Measurements from ENCODE around the gene CORO2A. TPM values are rescaled to one million over a fixed set of nuclear protein-coding genes. Genes with fewer than 3 reads are reported as not detected.

CORO2A gene
- total and polyA plus RNA-seq, 8 donors = 0.20 to 1.3 (median 0.60) TPM

- WGBS, 2 donors = 83% methylated on average over 8 of the region's 8 CpGs
- DNase-seq (no peak), FAIRE-seq (no peak), ATAC-seq (peak in 1 of 4 donors; percentile 22)
- Histone ChIP-seq H3K27me3 (no peaks in the 10 kb centered on the region), H3K27ac (no peak overlapping the region), H3K4me1 (peaks cover 4 to 6% (median 4%) of the 10 kb centered on the region in 3 donors), H3K36me3 (no peaks in the 10 kb centered on the region), H3K9me3 (no peaks in the 10 kb centered on the region), H3K4me3 (no peak overlapping the region)
- intact Hi-C loops (cut with DNase I) = no loop called here
- TF ChIP-seq, protein P1, sequence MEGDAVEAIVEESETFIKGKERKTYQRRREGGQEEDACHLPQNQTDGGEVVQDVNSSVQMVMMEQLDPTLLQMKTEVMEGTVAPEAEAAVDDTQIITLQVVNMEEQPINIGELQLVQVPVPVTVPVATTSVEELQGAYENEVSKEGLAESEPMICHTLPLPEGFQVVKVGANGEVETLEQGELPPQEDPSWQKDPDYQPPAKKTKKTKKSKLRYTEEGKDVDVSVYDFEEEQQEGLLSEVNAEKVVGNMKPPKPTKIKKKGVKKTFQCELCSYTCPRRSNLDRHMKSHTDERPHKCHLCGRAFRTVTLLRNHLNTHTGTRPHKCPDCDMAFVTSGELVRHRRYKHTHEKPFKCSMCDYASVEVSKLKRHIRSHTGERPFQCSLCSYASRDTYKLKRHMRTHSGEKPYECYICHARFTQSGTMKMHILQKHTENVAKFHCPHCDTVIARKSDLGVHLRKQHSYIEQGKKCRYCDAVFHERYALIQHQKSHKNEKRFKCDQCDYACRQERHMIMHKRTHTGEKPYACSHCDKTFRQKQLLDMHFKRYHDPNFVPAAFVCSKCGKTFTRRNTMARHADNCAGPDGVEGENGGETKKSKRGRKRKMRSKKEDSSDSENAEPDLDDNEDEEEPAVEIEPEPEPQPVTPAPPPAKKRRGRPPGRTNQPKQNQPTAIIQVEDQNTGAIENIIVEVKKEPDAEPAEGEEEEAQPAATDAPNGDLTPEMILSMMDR (IDR thresholded peaks at IDR 0.05) = no peak
These were observed 49.4 kb downstream of the CORO2A start for GRCh38 chr9:98142925-98143481.

DNA sequence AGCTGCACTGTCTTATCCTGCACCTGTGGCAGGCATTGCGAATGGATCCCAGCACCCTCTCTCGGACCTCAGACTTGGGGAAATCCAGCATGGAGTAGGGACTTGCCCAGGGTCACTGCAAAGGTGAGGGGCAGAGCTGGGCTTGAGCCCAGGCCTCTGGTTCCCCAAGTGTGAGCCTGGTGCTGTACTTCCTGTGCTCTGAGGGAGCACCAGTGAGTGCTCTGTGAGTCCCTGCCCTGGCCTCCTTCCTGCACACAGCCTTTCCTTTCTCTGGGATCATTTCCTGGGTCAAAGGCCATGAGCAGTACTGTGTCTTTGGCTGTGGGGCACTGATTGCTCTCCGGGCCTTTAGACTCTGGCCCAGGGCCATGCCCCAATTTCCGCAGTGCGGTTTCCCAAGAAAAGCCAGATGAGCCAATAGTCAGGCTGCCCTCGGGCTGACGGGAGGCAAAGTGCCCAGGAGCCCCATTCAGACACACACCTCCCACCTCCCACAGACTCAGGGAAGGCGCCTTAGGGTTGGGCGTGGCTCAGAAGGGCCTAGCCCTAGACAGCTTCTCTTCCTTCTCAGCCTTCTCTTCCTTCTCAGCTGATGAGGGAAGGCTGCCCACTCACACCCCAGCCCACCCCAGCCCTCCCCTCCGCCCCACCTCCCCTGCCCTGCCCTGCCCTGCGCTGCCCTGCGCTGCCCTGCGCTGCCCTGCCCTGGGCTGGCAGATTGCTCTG is 50.1 kb downstream of the CORO2A start:
- FAIRE-seq (no peak), DNase-seq (no peak), ATAC-seq (peak in 2 of 4 donors; percentile 48 to 52)
- Histone ChIP-seq H3K36me3 (no peaks in the 10 kb centered on the region), H3K27me3 (no peaks in the 10 kb centered on the region), H3K4me1 (peaks cover 4 to 6% (median 4%) of the 10 kb centered on the region in 3 donors), H3K4me3 (no peak overlapping the region), H3K27ac (no peak overlapping the region), H3K9me3 (no peaks in the 10 kb centered on the region)
- intact Hi-C loops (cut with DNase I) = no loop called here
- 78 to 82% methylated on average over 12 to 13 of the region's 13 CpGs for WGBS, 2 donors
- TF ChIP-seq, protein P1 (IDR thresholded peaks at IDR 0.05) = no peak

GRCh38 chr9:98140503-98140902 is 51.9 kb downstream of the CORO2A start:
- Histone ChIP-seq H3K36me3 (no peaks in the 10 kb centered on the region), H3K4me3 (no peak overlapping the region), H3K27me3 (no peaks in the 10 kb centered on the region), H3K4me1 (peaks cover 0 to under 1% (median 0%) of the 10 kb centered on the region in 3 donors), H3K9me3 (no peaks in the 10 kb centered on the region), H3K27ac (no peak overlapping the region)
- TF ChIP-seq, protein P1 (IDR thresholded peaks at IDR 0.05) = no peak
- no peak for DNase-seq
- ATAC-seq = no peak
- no peak for FAIRE-seq
- WGBS, 2 donors = 56 to 69% methylated on average over 5 of the region's 5 CpGs
- intact Hi-C loops (cut with DNase I) = no loop called here

GRCh38 chr9:98136489-98136888 is 55.9 kb downstream of the CORO2A start:
- FAIRE-seq (no peak), DNase-seq (no peak), ATAC-seq (no peak)
- TF ChIP-seq, protein P1 (IDR thresholded peaks at IDR 0.05) = no peak
- no peaks in the 10 kb centered on the region for H3K9me3 ChIP-seq
- intact Hi-C loops (cut with DNase I) = no loop called here
- H3K36me3 ChIP-seq = no peaks in the 10 kb centered on the region
- H3K4me3 ChIP-seq = no peak overlapping the region
- no peaks in the 10 kb centered on the region for H3K27me3 ChIP-seq
- H3K27ac ChIP-seq = no peak overlapping the region
- no peaks in the 10 kb centered on the region for H3K4me1 ChIP-seq

DNA sequence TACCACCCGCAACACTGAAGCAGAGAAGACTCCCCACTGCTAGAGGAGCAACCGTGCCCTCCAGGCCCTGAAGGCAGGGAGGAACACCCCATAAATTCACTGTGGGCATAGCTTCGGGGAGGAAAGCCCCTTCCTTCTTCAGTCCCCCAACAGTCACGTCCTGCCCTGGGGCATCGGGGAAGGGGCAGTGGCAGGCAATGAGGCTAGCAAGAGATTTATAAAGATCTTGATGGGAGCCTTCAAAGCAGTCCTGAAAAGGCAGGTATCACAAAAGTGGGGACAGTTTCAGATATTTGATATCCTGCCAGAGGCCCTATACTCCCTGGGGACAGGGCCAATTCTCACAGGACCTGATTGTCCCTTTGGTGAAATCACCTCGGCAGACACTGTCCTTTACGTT is 56.5 kb downstream of the CORO2A start:
- FAIRE-seq (no peak), ATAC-seq (no peak), DNase-seq (no peak)
- Histone ChIP-seq H3K36me3 (no peaks in the 10 kb centered on the region), H3K27me3 (no peaks in the 10 kb centered on the region), H3K9me3 (no peaks in the 10 kb centered on the region), H3K4me1 (no peaks in the 10 kb centered on the region), H3K4me3 (no peak overlapping the region), H3K27ac (no peak overlapping the region)
- TF ChIP-seq, protein P1 (IDR thresholded peaks at IDR 0.05) = no peak
- 80 to 85% methylated on average over 7 of the region's 7 CpGs for WGBS, 2 donors
- intact Hi-C loops (cut with DNase I) = no loop called here
